ENCODE results near the gene PLCG1.

PLCG1 gene

GRCh38 chr20:41141153-41141815 is 3.9 kb downstream of the PLCG1 start:
- in situ Hi-C loops (cut with MboI; ENCODE audit: low sequenced_read_pairs), result no loop called here

DNA sequence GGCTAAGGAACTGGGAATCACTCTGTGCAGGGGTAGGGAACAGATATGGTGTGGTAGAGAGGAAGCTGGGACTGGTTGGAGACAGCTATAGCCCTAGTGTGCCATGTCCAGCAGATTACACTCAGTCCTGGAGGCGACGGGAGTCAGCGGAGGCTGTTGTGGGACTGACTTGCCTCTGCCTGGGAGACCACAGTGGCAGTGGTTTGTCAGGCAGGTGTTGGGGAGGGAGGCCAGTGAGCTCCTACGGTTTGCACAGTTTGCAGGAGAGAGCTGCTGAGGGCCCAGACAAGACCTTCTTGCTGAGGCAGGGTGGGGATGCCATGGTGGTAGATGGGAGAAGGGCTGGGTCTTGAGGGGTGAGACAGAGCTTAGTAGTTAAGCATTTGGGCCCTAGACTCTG is 4.9 kb downstream of the PLCG1 start:
- in situ Hi-C loops (cut with MboI; ENCODE audit: low sequenced_read_pairs), result no loop called here

- in situ Hi-C loops (cut with MboI; ENCODE audit: low sequenced_read_pairs), result no loop called here
Observed at GRCh38 chr20:41142919-41143318, 5.6 kb downstream of the PLCG1 start.

GRCh38 chr20:41143354-41143753 is 6.0 kb downstream of the PLCG1 start:
- in situ Hi-C loops (cut with MboI; ENCODE audit: low sequenced_read_pairs), result no loop called here

DNA sequence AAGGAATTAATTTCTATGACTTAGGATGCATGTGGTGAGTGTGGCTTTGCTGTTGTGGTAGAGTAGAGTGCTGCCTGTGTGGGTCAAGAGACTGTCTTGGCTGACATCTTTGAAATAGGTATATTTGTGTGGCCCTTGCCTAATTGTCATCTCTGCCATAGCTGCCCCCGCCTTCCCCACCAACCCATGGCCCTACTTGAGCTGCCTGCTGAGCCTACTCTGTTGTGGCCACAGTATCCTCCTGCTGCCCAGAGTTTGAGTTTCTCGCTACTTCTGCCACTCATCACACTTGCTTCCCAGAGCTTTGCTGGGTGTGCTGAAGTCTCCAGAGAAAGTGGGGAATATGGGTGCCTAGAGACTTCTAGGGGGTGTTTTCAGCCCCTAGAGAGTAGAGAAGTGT is 8.0 kb downstream of the PLCG1 start:
- in situ Hi-C loops (cut with MboI; ENCODE audit: low sequenced_read_pairs), result no loop called here

DNA sequence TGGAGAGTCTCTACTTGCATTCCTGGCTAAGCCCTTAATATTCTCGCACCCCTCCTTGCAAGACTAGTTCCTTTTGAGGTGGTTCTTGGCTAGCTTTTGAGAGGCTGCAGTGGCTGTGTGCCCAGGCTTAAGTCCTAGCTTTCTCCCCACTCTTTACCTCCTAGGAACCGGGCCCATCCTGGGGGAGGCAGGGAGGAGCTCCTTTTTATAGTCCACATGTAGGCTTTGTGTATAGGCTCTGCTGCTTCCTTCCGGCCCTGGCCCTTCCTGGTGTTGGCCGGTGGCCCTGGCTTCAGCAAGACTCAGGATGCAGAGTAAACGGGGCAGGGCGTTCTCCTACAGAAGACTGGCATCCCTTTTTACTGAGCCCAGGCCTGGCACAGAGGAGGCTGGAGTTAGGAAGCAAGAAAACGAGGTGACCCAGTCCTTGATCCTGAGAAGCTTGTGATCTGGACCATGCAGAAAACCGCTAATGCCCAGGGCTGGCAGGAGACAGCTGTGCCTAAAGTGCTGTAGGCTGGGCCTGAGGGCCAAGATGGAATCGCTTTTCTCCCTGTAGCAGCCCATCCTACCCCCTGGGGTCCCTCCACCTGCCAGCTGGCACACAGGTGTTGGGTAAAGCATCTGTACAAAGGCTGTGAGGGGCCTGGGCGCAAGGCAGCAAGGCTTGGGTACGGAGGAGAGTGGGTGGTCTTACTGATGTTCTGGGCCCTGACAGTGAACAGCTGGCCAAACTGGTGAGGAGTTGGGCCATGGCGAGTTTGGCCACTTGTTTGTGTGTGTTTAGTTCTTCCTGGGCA is 8.7 kb downstream of the PLCG1 start:
- in situ Hi-C loops (cut with MboI; ENCODE audit: low sequenced_read_pairs), result no loop called here

DNA sequence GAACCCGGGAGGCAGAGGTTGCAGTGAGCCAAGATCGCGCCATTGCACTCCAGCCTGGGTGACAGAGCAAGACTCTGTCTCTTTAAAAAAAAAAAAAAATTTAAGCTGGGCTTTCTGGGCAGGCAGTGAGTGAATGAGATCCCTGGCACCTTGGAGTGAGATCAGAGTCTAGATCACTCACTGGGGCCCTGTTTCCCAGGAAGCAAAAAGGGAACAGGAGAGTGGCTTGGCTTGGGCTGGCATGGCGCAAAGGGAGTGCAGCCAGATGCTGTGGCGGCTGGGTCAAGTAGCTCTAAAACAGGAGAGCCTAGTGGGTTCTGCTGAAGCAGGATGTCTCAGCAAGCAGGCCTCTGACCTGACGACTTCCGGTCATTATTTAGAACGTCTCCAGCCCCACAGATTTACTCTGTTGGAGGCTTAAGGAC is 10.4 kb downstream of the PLCG1 start:
- in situ Hi-C loops (cut with MboI; ENCODE audit: low sequenced_read_pairs), result no loop called here

DNA sequence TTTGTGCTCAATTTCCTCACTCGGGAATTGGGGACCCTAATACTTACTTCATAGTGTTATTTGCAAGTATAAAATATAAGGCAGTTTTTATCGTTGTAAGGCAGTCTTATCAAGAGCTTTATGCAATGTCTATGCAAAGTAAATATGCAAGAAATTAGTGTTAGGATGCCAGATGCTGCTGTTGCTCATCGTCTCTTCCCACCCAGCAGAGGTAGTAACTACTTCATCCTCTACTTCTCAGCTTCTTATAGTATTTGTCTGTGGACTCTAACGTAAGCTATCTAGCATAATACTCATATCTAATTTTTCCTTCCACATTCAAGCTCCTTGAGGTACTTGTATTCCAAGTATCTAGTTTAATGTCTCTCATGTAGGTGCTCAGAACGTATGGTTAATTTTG is 11.6 kb downstream of the PLCG1 start:
- in situ Hi-C loops (cut with MboI; ENCODE audit: low sequenced_read_pairs), result no loop called here

DNA sequence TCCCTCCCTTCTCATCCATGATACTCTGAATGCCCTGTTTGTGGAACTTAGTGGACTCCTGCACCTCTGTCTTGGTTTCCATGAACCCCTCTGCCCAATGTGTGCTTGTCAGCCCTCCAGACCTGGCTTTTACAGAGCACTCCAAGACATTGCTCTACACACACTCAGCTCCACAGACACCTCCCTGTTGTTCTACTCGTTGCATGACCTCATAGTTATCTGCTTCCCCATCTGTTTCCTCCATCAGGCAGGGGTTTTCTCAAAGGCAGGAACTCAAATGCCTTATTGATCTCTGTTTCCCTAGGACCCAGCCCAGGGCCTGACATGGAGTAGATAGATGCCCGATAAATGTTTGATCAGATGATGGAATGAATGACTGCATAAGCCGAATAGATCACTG is 13.3 kb downstream of the PLCG1 start:
- in situ Hi-C loops (cut with MboI; ENCODE audit: low sequenced_read_pairs), result loop anchor here (25.0 kb wide), 1 partner anchor 187 kb away; the partner anchor contains the start of gene LPIN3

DNA sequence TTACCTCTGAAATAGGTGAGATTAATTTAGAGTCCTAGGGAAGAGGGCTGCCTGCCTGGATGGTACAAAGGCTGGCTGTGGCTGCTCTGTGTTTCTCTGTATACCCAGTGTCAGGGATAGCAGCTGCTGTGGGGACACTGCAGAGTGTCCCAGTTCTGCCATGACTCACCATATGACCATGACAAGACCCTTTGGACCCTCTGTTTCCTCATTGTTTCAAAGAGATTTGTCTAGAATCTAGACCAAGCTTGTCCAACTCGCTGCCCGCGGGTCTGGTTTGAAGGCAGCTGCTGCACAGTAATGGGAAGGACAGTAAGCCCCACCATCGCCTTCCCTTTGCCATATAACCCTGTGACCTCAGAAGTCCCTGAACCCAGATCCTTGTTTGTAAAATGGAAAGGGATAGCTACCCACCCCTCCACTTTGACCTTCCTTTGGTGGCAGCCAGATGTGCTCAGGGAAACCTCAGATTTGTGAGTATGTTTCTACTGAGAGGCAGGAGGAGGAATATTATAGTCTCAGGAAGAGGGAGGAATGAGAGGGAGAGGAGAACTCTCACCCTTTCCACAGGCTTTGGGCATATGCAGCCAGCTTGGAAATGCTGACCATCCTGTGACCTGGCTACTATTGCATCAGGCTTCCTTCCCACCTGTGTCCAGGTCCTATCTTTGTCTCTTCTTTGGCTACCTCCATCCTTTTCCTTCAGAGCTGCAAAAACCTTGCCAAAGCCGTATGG is 14.0 kb downstream of the PLCG1 start:
- in situ Hi-C loops (cut with MboI; ENCODE audit: low sequenced_read_pairs), result loop anchor here (25.0 kb wide), 1 partner anchor 186 kb away; the partner anchor contains the start of gene LPIN3

GRCh38 chr20:41152108-41152757 is 14.9 kb downstream of the PLCG1 start:
- in situ Hi-C loops (cut with MboI; ENCODE audit: low sequenced_read_pairs), result loop anchor here (25.0 kb wide), 1 partner anchor 185 kb away; the partner anchor contains the start of gene LPIN3

GRCh38 chr20:41154436-41155176 is 17.3 kb downstream of the PLCG1 start:
- in situ Hi-C loops (cut with MboI; ENCODE audit: low sequenced_read_pairs), result loop anchor here (25.0 kb wide), 1 partner anchor 183 kb away; the partner anchor contains the start of gene LPIN3

DNA sequence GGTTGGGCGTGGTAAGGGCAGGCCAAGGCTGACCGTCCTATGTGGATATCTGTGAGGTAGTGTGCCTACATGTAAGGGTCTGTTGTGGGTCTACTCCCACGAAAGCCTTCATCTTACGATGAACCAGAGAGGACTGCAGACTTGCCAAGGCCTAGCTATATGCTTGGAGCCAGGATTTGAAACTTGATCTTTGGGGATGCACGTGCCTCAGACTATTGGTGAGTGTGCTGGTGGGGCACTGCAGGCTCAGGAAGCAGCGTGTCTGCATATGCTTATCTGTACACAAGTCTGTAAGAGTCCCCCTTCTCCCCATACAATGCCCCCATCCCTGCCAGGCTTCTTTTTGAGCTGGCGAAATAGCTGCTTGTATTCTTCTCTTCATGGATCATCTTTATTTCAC is 17.9 kb downstream of the PLCG1 start:
- in situ Hi-C loops (cut with MboI; ENCODE audit: low sequenced_read_pairs), result loop anchor here (25.0 kb wide), 1 partner anchor 182 kb away; the partner anchor contains the start of gene LPIN3

- in situ Hi-C loops (cut with MboI; ENCODE audit: low sequenced_read_pairs), result loop anchor here (25.0 kb wide), 1 partner anchor 179 kb away; the partner anchor contains the start of gene LPIN3
Observed at GRCh38 chr20:41158082-41158625, 20.8 kb downstream of the PLCG1 start.

DNA sequence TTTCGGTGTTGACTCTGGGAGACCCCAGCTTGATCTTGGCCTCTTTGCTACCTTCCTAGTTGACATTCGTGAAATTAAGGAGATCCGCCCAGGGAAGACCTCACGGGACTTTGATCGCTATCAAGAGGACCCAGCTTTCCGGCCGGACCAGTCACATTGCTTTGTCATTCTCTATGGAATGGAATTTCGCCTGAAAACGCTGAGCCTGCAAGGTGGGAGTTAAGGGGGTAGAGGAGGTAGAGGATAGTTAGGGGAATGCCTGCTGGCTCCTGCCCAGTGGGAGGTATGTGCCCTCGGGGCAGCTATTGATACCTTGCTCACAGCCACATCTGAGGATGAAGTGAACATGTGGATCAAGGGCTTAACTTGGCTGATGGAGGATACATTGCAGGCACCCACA is 22.2 kb downstream of the PLCG1 start:
- in situ Hi-C loops (cut with MboI; ENCODE audit: low sequenced_read_pairs), result loop anchor here (25.0 kb wide), 1 partner anchor 178 kb away; the partner anchor contains the start of gene LPIN3

- in situ Hi-C loops (cut with MboI; ENCODE audit: low sequenced_read_pairs), result loop anchor here (25.0 kb wide), 1 partner anchor 177 kb away; the partner anchor contains the start of gene LPIN3
Observed at GRCh38 chr20:41160686-41161085, 23.3 kb downstream of the PLCG1 start.

- in situ Hi-C loops (cut with MboI; ENCODE audit: low sequenced_read_pairs), result loop anchor here (25.0 kb wide), 1 partner anchor 175 kb away; the partner anchor contains the start of gene LPIN3
Observed at GRCh38 chr20:41161886-41162285, 24.5 kb downstream of the PLCG1 start.

- in situ Hi-C loops (cut with MboI; ENCODE audit: low sequenced_read_pairs), result loop anchor here (25.0 kb wide), 1 partner anchor 175 kb away; the partner anchor contains the start of gene LPIN3
Observed at GRCh38 chr20:41162396-41162795, 25.1 kb downstream of the PLCG1 start.

DNA sequence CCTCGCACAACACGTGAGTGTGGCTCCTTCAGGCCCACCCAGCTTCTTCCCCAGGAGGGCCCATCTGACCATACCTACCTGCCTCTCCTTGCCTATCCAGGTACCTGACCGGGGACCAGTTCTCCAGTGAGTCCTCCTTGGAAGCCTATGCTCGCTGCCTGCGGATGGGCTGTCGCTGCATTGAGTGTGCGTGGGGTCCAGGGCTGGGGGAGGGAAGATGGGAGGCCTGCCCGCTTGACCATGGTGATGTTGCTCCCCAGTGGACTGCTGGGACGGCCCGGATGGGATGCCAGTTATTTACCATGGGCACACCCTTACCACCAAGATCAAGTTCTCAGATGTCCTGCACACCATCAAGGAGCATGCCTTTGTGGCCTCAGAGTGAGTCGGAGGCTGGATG is 26.5 kb downstream of the PLCG1 start:
- in situ Hi-C loops (cut with MboI; ENCODE audit: low sequenced_read_pairs), result loop anchor here (25.0 kb wide), 1 partner anchor 173 kb away; the partner anchor contains the start of gene LPIN3
